ENCODE results near the gene ABCF2. TPM values are rescaled to one million over a fixed set of nuclear protein-coding genes. Genes with fewer than 3 reads are reported as not detected.

Gene ABCF2
- total RNA-seq, 1 experiment from 2014 or later = 63.7 TPM

GRCh38 chr7:151209588-151209987 lies 17.4 kb downstream of the ABCF2 start:
- RAD21 ChIA-PET (ENCODE audit: low non-redundant PET in 1 of 2, low total read pairs in 2 of 2, uncharacterized antibody in 2 of 2, unreplicated experiment in 2 of 2) = no interaction called here
- no peak overlapping the region for H3K27ac ChIP-seq (ENCODE audit: low read depth, low read length)
- H3K4me3 ChIP-seq (replicated peaks in 1 of 2; ENCODE audit: low read depth in 1 of 2, low read length in 2 of 2) = no peak overlapping the region
- H3K4me2 ChIP-seq (ENCODE audit: low read length) = no peak overlapping the region
- no peak for TF ChIP-seq EGR1 (IDR thresholded peaks at IDR 0.05; ENCODE audit: low read depth)
- no peak for TF ChIP-seq SRF (IDR thresholded peaks at IDR 0.05; ENCODE audit: low read depth)
- no peak for TF ChIP-seq SP1 (IDR thresholded peaks at IDR 0.05; ENCODE audit: low read depth)
- TF ChIP-seq CEBPB (IDR thresholded peaks at IDR 0.05; ENCODE audit: low read depth) = no peak
- TF ChIP-seq EZH2phosphoT487 (IDR thresholded peaks at IDR 0.05; ENCODE audit: borderline replicate concordance) = no peak
- TF ChIP-seq CBX3 (IDR thresholded peaks at IDR 0.05; ENCODE audit: low read depth) = no peak
- no peak for TF ChIP-seq JUND (IDR thresholded peaks at IDR 0.05)
- no peak for TF ChIP-seq ATF3 (IDR thresholded peaks at IDR 0.05)
- TF ChIP-seq CTCF (IDR thresholded peaks at IDR 0.05 in 2 of 3, conservative IDR thresholded peaks at IDR 0.05 in 1 of 3; ENCODE audit: borderline replicate concordance in 1 of 3, insufficient read depth in 1 of 3, low read depth in 2 of 3, low read length in 2 of 3) = no peak
- no peak overlapping the region for H3K9ac ChIP-seq (ENCODE audit: low read length)
- H3K4me1 ChIP-seq (ENCODE audit: control insufficient read depth in 1 of 2, insufficient read depth in 2 of 2, low read length in 2 of 2) = no peaks in the 10 kb centered on the region
- POLR2A ChIA-PET = no interaction called here
- no TSS peak for BruUV-seq (replicated peaks)
- DNase-seq (ENCODE audit: low read depth, low spot score) = no peak
- CTCF ChIA-PET = no interaction called here
- no peaks in the 10 kb centered on the region for H3K79me2 ChIP-seq (ENCODE audit: insufficient read depth, low read length)
- peaks cover 7 to 19% of the 10 kb centered on the region in 2 experiments; a peak in 3 of 4 replicates for H3K36me3 ChIP-seq (ENCODE audit: control insufficient read depth in 1 of 2, insufficient read depth in 2 of 2, low read length in 2 of 2)
- no peaks in the 10 kb centered on the region for H3K9me2 ChIP-seq (ENCODE audit: insufficient read depth)
- H4K20me1 ChIP-seq (ENCODE audit: insufficient read depth) = no peaks in the 10 kb centered on the region
- no peak for ATAC-seq
- no peaks in the 10 kb centered on the region for H3K27me3 ChIP-seq (ENCODE audit: insufficient read depth, low read length)
- H3K9me3 ChIP-seq (ENCODE audit: control insufficient read depth in 1 of 2, insufficient read depth in 1 of 2, low read depth in 1 of 2, low read length in 2 of 2) = no peaks in the 10 kb centered on the region
- no peak overlapping the region for H2AFZ ChIP-seq (ENCODE audit: low read depth, low read length, poor library complexity, severe bottlenecking)
- intact Hi-C loops (cut with micrococcal nuclease) = no loop called here
